ENCODE measurements around the gene CAMK2N1. TPM values are rescaled to one million over a fixed set of nuclear protein-coding genes. Genes with fewer than 3 reads are reported as not detected.

Gene CAMK2N1
- 36.7 and 48.4 TPM in 2 replicates for total RNA-seq

DNA sequence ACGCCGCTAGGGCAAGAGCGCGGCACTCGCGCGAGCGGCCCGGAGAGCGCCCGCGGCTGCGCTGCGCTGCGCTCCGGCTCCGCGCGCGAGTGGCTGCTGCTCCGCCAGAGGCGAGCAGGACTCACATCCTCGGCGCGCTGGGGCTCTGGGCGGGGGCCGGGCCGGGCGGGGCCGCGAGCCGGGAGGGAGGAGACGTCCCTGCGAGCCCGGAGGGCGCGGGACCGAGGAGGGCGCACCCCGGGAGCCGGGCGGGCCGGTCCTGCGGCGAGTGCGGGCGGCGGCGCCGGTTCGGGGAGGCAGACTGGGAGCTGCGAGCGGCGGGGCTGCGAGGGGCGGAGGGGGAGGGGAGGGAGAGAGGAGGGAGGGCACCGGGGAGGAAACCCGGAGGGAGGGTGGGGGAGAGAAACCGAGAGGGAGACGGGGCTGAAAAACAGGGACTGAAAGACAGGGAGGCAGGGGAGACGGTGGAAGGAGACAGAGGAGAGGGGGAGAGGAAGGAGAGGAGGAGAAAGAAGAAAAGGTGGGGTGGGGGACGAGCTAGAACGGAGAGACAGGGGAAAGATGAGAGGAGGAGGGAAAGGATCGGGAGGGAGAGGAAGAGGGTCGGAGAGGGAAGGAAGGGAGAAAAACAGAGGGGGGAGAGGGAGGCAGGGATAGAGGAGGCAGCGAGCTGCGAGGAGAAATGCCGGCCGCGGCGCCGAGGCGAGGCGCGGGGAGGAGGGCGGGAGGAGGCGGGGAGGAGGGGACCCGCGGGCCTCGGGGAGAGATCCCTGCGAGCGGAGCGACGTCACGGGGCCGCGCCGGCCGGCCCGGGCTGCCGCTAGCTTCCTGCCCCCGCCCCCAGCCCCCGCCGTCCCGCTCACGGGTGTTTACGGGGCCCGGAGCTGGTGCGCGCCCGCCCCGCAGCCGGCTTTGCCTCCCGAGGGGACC is at the start of gene CAMK2N1:
CAMK2N1 (minus strand) TSS at position 684 of the 930 bp plus-strand sequence. CDS start 831 bp downstream, outside the sequence.

DNA sequence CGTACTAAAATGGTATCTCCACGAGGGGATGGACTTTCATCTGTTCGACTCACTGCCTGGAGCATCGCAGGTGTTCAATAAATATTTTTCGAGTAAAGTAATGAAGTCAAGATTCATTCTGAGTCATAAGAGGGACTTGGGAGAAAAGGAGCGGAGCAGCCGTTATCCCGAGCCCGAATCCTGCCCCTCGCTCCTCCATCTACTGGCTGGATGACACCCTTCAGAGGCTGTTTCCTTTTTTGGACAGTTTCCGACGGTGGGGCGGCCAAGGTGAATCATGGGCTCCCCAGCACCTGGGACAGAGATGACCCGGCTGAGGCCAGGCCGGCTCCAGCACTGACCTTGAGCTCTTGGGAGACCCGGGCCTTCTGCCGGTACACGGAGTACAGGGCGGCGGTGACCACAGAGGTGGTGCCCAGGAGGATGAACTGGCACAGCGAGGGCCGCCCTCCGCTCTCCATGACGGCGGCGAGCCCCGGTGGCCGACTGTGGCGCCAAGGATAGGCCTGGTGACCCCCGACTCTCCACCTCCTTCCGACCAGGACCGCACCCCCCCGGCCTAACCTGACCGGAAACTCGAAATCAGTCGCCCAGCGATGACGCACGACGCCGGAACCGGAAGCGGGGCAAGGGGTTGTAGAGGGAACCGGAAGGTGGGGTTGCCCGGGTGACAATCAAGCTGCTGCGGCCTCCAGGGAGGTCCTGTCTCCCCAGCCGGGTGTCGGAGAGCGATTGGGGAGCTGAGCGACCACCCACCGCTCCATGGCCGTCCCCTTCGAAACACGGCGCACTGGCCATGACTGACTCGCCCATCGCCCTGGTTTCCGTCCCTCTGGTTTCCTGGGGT is 21.8 kb upstream of the CAMK2N1 start, which contains the start of gene MUL1:
MUL1 (minus strand) TSS at position 588 of the 847 bp plus-strand sequence; CDS start at position 461, 127 bp downstream.

Other genes with a start within 250 kb of the CAMK2N1 start
- not detected in 2 replicates for gene VWA5B1, start 195.3 kb downstream of the CAMK2N1 start, total RNA-seq
- gene MUL1, start 21.9 kb upstream of the CAMK2N1 start, total RNA-seq, result 26.3 and 33.2 TPM in 2 replicates
- 0.33 TPM in 1 of 2 replicates, not detected in the other for gene FAM43B, start 66.4 kb upstream of the CAMK2N1 start, total RNA-seq
- 1.2 and 1.3 TPM in 2 replicates for gene CDA, start 102.9 kb upstream of the CAMK2N1 start, total RNA-seq
- 63.1 and 131 TPM in 2 replicates for gene PINK1, start 147.2 kb upstream of the CAMK2N1 start, total RNA-seq
- 279 and 378 TPM in 2 replicates for gene DDOST, start 175.2 kb upstream of the CAMK2N1 start, total RNA-seq
- 1.5 and 4.1 TPM in 2 replicates for gene KIF17, start 231.8 kb upstream of the CAMK2N1 start, total RNA-seq
- 4.2 and 6.3 TPM in 2 replicates for gene SH2D5, start 246.5 kb upstream of the CAMK2N1 start, total RNA-seq

All from smooth muscle cell of trachea (primary cell).